DOHH2 (cell line): ENCODE measurements around the gene PIGH.
"Not testable (repeated sequence)": the region's sequence is repeated elsewhere in the genome, so short reads cannot be mapped to it uniquely, and the experiment has no call there.

ENCODE experiments used
- H3F3A ChIP-seq: fragments of 200-600 bp; sonication (generic), shearing (Covaris generic); 2 replicates; pipeline ENCODE4 v1.6.0; 2016; ENCODE audit warnings: antibody characterized with exemption, mild to moderate bottlenecking; ENCODE audit not compliant: control insufficient read depth, insufficient read depth
- H3K27ac ChIP-seq: fragments of 200-600 bp; sonication (generic); 2 replicates; pipeline ENCODE4 v1.5.1; 2014; ENCODE audit warnings: low read depth, mild to moderate bottlenecking, low read length, moderate library complexity
- H3K27me3 ChIP-seq: fragments of 200-600 bp; sonication (generic); 2 replicates; pipeline ENCODE4 v1.6.1; 2014; ENCODE audit warnings: mild to moderate bottlenecking, low read length, mixed read lengths; ENCODE audit not compliant: control insufficient read depth
- H3K36me3 ChIP-seq: fragments of 200-600 bp; sonication (generic); 2 replicates; pipeline ENCODE4 v1.6.1; 2014; ENCODE audit warnings: mild to moderate bottlenecking, low read length, moderate library complexity, mixed read lengths; ENCODE audit not compliant: control insufficient read depth
- H3K4me1 ChIP-seq: fragments of 200-600 bp; sonication (generic); 2 replicates; pipeline ENCODE4 v1.6.1; 2014; ENCODE audit warnings: mild to moderate bottlenecking, low read length, mixed read lengths; ENCODE audit not compliant: control insufficient read depth
- H3K4me2 ChIP-seq: fragments of 200-600 bp; sonication (generic); 2 replicates; pipeline ENCODE4 v1.6.0; 2014; ENCODE audit warnings: mild to moderate bottlenecking, low read length, moderate library complexity
- H3K4me3 ChIP-seq: fragments of 200-600 bp; sonication (generic); 2 replicates; pipeline ENCODE4 v1.5.1; 2014; ENCODE audit warnings: mild to moderate bottlenecking, low read length, mixed read lengths
- H3K79me2 ChIP-seq: fragments of 200-600 bp; sonication (generic); 2 replicates; pipeline ENCODE4 v1.6.1; 2014; ENCODE audit warnings: mild to moderate bottlenecking, low read length, mixed read lengths; ENCODE audit not compliant: control insufficient read depth
- H3K9me2 ChIP-seq: fragments of 200-600 bp; sonication (generic); replicated peaks from 2 replicates; pipeline ENCODE4 v1.6.1; 2014; ENCODE audit warnings: mild to moderate bottlenecking, low read length, mixed read lengths; ENCODE audit not compliant: control insufficient read depth
- H3K9me3 ChIP-seq: fragments of 200-600 bp; sonication (generic); 2 replicates; pipeline ENCODE4 v1.6.1; 2014; ENCODE audit warnings: antibody characterized with exemption, low read length, mixed read lengths; ENCODE audit not compliant: control insufficient read depth, insufficient read depth
- H4K20me1 ChIP-seq: fragments of 200-600 bp; sonication (generic); 2 replicates; pipeline ENCODE4 v1.6.0; 2014; ENCODE audit warnings: low read depth, mild to moderate bottlenecking, antibody characterized with exemption, low read length, moderate library complexity; ENCODE audit not compliant: control insufficient read depth, insufficient read depth
- EZH2phosphoT487 ChIP-seq: fragments of 200-600 bp; sonication (generic); IDR thresholded peaks from 2 replicates; pipeline ENCODE4 v1.6.1; 2017; ENCODE audit warnings: borderline replicate concordance, mild to moderate bottlenecking, antibody characterized with exemption, low read length, moderate library complexity, mixed read lengths
- TF ChIP-seq, protein P1 (sequence below): fragments of 200-600 bp; sonication (generic); IDR thresholded peaks from one replicate; pipeline ENCODE4 v1.5.1; 2014; ENCODE audit warnings: antibody characterized with exemption, mild to moderate bottlenecking, low read depth, low read length; ENCODE audit not compliant: poor library complexity, severe bottlenecking

PIGH gene

DNA sequence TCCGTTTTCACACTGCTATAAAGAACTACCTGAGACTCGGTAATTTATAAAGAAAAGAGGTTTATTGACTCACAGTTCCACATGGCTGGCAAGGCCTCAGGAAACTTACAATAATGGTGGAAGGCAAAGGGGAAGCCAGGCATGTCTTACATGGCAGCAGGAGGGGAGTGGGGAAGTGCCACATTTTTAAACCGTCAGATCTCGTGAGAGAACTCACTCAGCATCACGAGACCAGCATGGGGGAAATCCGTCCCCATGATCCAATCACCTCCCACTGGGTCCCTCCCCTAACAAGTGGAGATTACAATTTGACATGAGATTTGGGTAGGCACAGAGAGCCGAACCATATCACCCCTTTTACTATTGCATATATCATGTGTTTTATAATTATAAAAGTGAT is 2.0 kb upstream of the PIGH start:
- Histone ChIP-seq H3K4me2 (peak overlapping the region; percentile 44; the same call in 1 of the 2 replicates), H3F3A (no peaks in the 10 kb centered on the region), H3K9me3 (no peaks in the 10 kb centered on the region), H3K27me3 (no peaks in the 10 kb centered on the region), H4K20me1 (no peaks in the 10 kb centered on the region), H3K4me3 (no peak overlapping the region), H3K4me1 (peaks cover 32% of the 10 kb centered on the region), H3K9me2 (no peaks in the 10 kb centered on the region), H3K36me3 (no peaks in the 10 kb centered on the region), H3K27ac (no peak overlapping the region), H3K79me2 (peaks cover 24% of the 10 kb centered on the region)
- TF ChIP-seq, protein P1, sequence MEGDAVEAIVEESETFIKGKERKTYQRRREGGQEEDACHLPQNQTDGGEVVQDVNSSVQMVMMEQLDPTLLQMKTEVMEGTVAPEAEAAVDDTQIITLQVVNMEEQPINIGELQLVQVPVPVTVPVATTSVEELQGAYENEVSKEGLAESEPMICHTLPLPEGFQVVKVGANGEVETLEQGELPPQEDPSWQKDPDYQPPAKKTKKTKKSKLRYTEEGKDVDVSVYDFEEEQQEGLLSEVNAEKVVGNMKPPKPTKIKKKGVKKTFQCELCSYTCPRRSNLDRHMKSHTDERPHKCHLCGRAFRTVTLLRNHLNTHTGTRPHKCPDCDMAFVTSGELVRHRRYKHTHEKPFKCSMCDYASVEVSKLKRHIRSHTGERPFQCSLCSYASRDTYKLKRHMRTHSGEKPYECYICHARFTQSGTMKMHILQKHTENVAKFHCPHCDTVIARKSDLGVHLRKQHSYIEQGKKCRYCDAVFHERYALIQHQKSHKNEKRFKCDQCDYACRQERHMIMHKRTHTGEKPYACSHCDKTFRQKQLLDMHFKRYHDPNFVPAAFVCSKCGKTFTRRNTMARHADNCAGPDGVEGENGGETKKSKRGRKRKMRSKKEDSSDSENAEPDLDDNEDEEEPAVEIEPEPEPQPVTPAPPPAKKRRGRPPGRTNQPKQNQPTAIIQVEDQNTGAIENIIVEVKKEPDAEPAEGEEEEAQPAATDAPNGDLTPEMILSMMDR, result no peak
- TF ChIP-seq EZH2phosphoT487, result no peak

DNA sequence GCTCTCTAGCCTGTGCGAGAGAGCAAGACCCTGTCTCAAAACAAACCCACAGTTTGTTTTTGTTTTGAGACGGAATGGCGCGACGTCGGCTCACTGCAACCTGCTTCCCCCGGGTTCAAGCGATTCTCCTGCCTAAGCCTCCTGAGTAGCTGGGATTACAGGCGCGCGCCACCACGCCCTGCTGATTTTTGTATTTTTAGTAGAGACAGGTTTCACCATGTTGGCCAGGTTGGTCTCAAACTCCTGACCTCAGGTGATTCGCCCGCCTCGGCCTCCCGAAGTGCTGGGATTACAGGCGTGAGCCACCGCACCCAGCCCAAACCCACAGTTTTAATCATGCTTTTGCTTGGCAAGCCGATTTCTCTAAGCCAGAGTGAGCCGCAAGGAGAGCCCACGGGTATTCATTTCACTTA is 500 bp upstream of the PIGH start:
- not testable (repeated sequence) for H3K36me3 ChIP-seq, H3K9me2 ChIP-seq, H4K20me1 ChIP-seq, H3K9me3 ChIP-seq, H3K27ac ChIP-seq, H3F3A ChIP-seq, H3K27me3 ChIP-seq
- peak overlapping the region; percentile 75 for H3K4me2 ChIP-seq
- peak overlapping the region; percentile 96 for H3K4me3 ChIP-seq
- peaks cover 32% of the 10 kb centered on the region for H3K4me1 ChIP-seq
- H3K79me2 ChIP-seq, result peaks cover 28% of the 10 kb centered on the region

DNA sequence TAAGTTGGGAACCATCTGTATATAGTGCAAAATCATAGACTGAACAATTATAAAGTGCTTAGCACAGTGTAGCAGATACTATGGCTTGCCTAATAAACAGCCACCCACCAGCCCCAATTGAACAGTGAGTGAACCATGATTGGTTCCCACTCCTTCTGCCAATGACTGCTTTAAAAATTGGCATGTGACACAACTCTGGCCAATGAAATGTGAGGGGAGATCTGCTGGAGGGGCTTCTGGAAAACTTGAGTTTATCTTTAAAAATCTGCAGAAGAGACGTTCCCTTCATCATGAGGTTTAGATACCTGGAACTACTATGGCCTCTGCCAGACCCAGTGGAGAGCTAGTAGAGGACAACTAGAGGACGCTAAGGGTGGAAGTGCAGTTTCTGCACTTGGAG is 4.7 kb downstream of the PIGH start:
- Histone ChIP-seq H3K4me3 (no peak overlapping the region), H3K36me3 (peaks cover 14% of the 10 kb centered on the region; the same call in 1 of the 2 replicates), H3K27ac (no peak overlapping the region), H3K27me3 (no peaks in the 10 kb centered on the region), H3F3A (no peaks in the 10 kb centered on the region), H3K9me3 (no peaks in the 10 kb centered on the region), H3K4me1 (peaks cover 9% of the 10 kb centered on the region), H3K79me2 (peaks cover 28% of the 10 kb centered on the region), H3K9me2 (no peaks in the 10 kb centered on the region), H4K20me1 (no peaks in the 10 kb centered on the region), H3K4me2 (no peak overlapping the region)
- no peak for TF ChIP-seq EZH2phosphoT487

DNA sequence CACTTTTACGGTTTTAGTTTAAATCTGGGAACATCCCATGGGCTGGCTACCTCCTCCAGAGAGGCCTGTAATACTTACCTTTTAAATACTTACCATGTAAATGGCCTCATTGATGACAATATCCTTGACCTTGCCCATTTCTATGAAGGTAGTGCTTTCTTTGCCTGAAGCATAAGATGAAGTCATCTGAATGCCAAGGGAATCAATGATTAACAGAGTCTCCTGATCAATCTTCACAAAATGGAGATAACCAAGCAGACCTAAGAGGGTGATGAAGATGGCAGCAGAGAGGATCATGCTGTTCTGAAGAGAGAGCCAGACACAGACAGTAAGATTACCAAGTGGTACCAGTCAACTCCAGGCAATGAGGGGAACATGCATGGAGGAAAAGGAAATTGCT is 6.4 kb downstream of the PIGH start:
- H4K20me1 ChIP-seq, H3K9me3 ChIP-seq, H3K4me2 ChIP-seq, H3K27me3 ChIP-seq, H3K9me2 ChIP-seq, H3K27ac ChIP-seq, H3K4me3 ChIP-seq, H3F3A ChIP-seq, H3K4me1 ChIP-seq: not testable (repeated sequence)
- Histone ChIP-seq H3K79me2 (peaks cover 16% of the 10 kb centered on the region), H3K36me3 (peaks cover 21% of the 10 kb centered on the region)

DNA sequence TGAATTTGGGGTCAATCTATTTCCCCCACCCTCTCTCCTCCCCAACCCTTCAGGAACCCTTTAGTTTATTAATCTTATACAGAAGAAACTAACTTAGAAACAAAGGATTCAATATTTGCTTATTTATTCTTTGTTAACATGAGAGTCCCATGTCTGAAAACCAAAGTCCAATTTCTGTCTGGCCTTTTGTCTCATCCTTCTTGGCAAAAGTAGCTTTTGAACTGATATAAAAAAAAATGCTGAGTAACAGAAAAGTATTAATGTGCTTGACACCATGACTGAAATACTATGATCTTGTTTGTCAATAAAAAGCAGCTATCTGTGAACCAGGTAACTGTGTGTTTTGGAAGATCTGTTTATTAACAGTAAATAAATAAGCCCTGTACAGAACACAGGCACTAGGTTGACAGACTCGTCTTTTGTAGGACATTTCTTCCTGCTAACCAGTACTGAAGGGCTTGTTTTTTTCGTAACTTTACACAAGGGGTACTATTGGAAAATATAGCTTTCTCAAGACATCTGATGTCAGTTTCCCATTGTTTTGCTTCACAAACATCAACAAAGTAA is 10.8 kb downstream of the PIGH start:
- Histone ChIP-seq H3K4me2 (no peak overlapping the region), H3K9me3 (no peaks in the 10 kb centered on the region), H3K4me1 (no peaks in the 10 kb centered on the region), H3K27ac (no peak overlapping the region), H3K9me2 (no peaks in the 10 kb centered on the region), H3K36me3 (peaks cover 24% of the 10 kb centered on the region), H3K27me3 (no peaks in the 10 kb centered on the region), H3K4me3 (no peak overlapping the region), H3K79me2 (no peaks in the 10 kb centered on the region), H3F3A (no peaks in the 10 kb centered on the region), H4K20me1 (no peaks in the 10 kb centered on the region)
- TF ChIP-seq EZH2phosphoT487, result no peak
- TF ChIP-seq, protein P1, result no peak
